HCT116 (cell line): ENCODE results near the gene SLCO4A1. TPM values are rescaled to one million over a fixed set of nuclear protein-coding genes. Genes with fewer than 3 reads are reported as not detected.

Experiments used
- ATAC-seq: fragments of 200-7000 bp; cut with Tn5 transposase; 2 replicates; pipeline ENCODE4 v1.9.1; 2020; ENCODE audit warnings: mild to moderate bottlenecking, moderate library complexity
- BruUV-seq: library from RNA; stranded (reverse); fragments of 400-500 nt; replicated peaks from 2 replicates; lab custom pipeline; 2021; lab: Mats Ljungman, UMichigan
- CTCF ChIA-PET: fragments of 300-600 bp; sonication (Branson Sonifier 250); formaldehyde crosslinking; loops from one replicate; lab custom pipeline; 2021; ENCODE audit warnings: antibody characterized with exemption; lab: Charles Lee
- POLR2A ChIA-PET: fragments of 300-600, 350-600 bp; sonication (Branson Sonifier 250); formaldehyde crosslinking; loops from one replicate; lab custom pipeline; 2021; ENCODE audit warnings: antibody characterized with exemption; lab: Charles Lee
- RAD21 ChIA-PET, 2 experiments: fragments of 300-600 bp; sonication (Branson Sonifier 250); formaldehyde crosslinking; loops; one replicate each; lab custom pipeline; 2023; ENCODE audit warnings: low total read pairs in 2 of 2; ENCODE audit not compliant: uncharacterized antibody in 2 of 2, unreplicated experiment in 2 of 2, low non-redundant PET in 1 of 2; lab: Charles Lee
- DNase-seq: peaks from one replicate; pipeline ENCODE4 v3.0.0-alpha.2; 2010; ENCODE audit warnings: low read depth, low spot score
- H2AFZ ChIP-seq: fragments of 200-600 bp; shearing (Covaris generic), sonication (generic); 2 replicates; pipeline ENCODE4 v1.6.1; 2017; ENCODE audit warnings: low read depth, mixed run types, mixed read lengths, antibody characterized with exemption, low read length; ENCODE audit not compliant: poor library complexity, severe bottlenecking
- H3K27ac ChIP-seq: 2 replicates; pipeline ENCODE4 v1.5.1; 2012; ENCODE audit warnings: low read depth, low read length
- H3K27me3 ChIP-seq: fragments of 200-600 bp; sonication (generic); 2 replicates; pipeline ENCODE4 v1.6.1; 2016; ENCODE audit warnings: mixed run types, low read length, mixed read lengths; ENCODE audit not compliant: insufficient read depth
- H3K36me3 ChIP-seq, 2 experiments: fragments of 200-500 bp in 1 of 2; fragments of 200-600 bp in 1 of 2; sonication (Bioruptor generic) in 1 of 2; sonication (generic) in 1 of 2; 2 replicates each; pipeline versions ENCODE4 v1.5.1 to v1.6.1; 2014 to 2016; ENCODE audit warnings: low read length in 2 of 2, inconsistent platforms in 1 of 2, mixed read lengths in 1 of 2, mixed run types in 1 of 2; ENCODE audit not compliant: insufficient read depth in 2 of 2, control insufficient read depth in 1 of 2
- H3K4me1 ChIP-seq, 2 experiments: fragments of 200-600 bp in 1 of 2; sonication (generic) in 1 of 2; 2 replicates each; pipeline versions ENCODE4 v1.5.1 to v1.6.1; 2012 to 2017; ENCODE audit warnings: low read length in 2 of 2, inconsistent platforms in 1 of 2, mild to moderate bottlenecking in 1 of 2, mixed read lengths in 1 of 2, mixed run types in 1 of 2, moderate library complexity in 1 of 2; ENCODE audit not compliant: insufficient read depth in 2 of 2, control insufficient read depth in 1 of 2
- H3K4me2 ChIP-seq: fragments of 200-600 bp; sonication (generic); 2 replicates; pipeline ENCODE4 v1.6.1; 2017; ENCODE audit warnings: mixed run types, low read length, mixed read lengths
- H3K4me3 ChIP-seq, 2 experiments: fragments of 200-600 bp in 1 of 2; sonication (generic) in 1 of 2; replicated peaks in 1 of 2; 2 replicates each; pipeline ENCODE4 v1.5.1; 2011 to 2016; ENCODE audit warnings: low read length in 2 of 2, control low read depth in 1 of 2, low read depth in 1 of 2, mild to moderate bottlenecking in 1 of 2, mixed read lengths in 1 of 2, mixed run types in 1 of 2
- H3K79me2 ChIP-seq: fragments of 200-600 bp; sonication (generic); 2 replicates; pipeline ENCODE4 v1.6.1; 2017; ENCODE audit warnings: mild to moderate bottlenecking, mixed run types, low read length, moderate library complexity, mixed read lengths; ENCODE audit not compliant: insufficient read depth
- H3K9ac ChIP-seq: fragments of 200-600 bp; sonication (generic); 2 replicates; pipeline ENCODE4 v1.6.1; 2016; ENCODE audit warnings: low read length, mixed read lengths
- H3K9me2 ChIP-seq: fragments of 200-600 bp; sonication (generic), shearing (Covaris generic); 2 replicates; pipeline ENCODE4 v1.6.1; 2017; ENCODE audit warnings: mixed run types, mild to moderate bottlenecking, moderate library complexity; ENCODE audit not compliant: insufficient read depth
- H3K9me3 ChIP-seq, 2 experiments: fragments of 200-500 bp in 1 of 2; fragments of 200-600 bp in 1 of 2; sonication (Bioruptor generic) in 1 of 2; sonication (generic) in 1 of 2; 2 replicates each; pipeline ENCODE4 v1.6.1; 2014 to 2017; ENCODE audit warnings: low read length in 2 of 2, mixed read lengths in 2 of 2, inconsistent platforms in 1 of 2, low read depth in 1 of 2, mild to moderate bottlenecking in 1 of 2, mixed run types in 1 of 2, moderate library complexity in 1 of 2; ENCODE audit not compliant: control insufficient read depth in 1 of 2, insufficient read depth in 1 of 2
- H4K20me1 ChIP-seq: fragments of 200-600 bp; sonication (generic), shearing (Covaris generic); 2 replicates; pipeline ENCODE4 v1.6.1; 2017; ENCODE audit warnings: mixed run types, mild to moderate bottlenecking, moderate library complexity; ENCODE audit not compliant: insufficient read depth
- POLR2A ChIP-seq: IDR thresholded peaks from 2 replicates; pipeline ENCODE4 v1.7.0; 2011; ENCODE audit warnings: borderline replicate concordance; ENCODE audit not compliant: insufficient read depth, insufficient read length; ENCODE audit errors: extremely low read depth
- SP1 ChIP-seq: IDR thresholded peaks from 2 replicates; pipeline ENCODE4 v1.6.1; 2012; ENCODE audit warnings: low read depth
- SRF ChIP-seq: IDR thresholded peaks from 2 replicates; pipeline ENCODE4 v1.6.1; 2012; ENCODE audit warnings: low read depth
- YY1 ChIP-seq: IDR thresholded peaks from 2 replicates; pipeline ENCODE4 v1.6.1; 2011; ENCODE audit warnings: low read length, low read depth, moderate library complexity, mild to moderate bottlenecking; ENCODE audit not compliant: insufficient replicate concordance; ENCODE audit errors: extremely low read depth
- intact Hi-C: fragments of 100-400 bp; cut with micrococcal nuclease; formaldehyde crosslinking; loops from 2 replicates; pipeline ENCODE4 v1.10.0; 2022
- total RNA-seq: library from RNA; stranded (reverse); gene quantifications from one replicate; pipeline ENCODE4 v1.2.1, GENCODE V29; 2021; ENCODE audit not compliant: unreplicated experiment
- TF ChIP-seq, protein P1 (sequence below): IDR thresholded peaks from 2 replicates; pipeline ENCODE4 v1.6.1; 2012
- TF ChIP-seq, protein P2 (sequence below), 3 experiments: fragments of 200-600 bp in 1 of 3; sonication (generic) in 1 of 3; IDR thresholded peaks in 2 of 3; conservative IDR thresholded peaks in 1 of 3; 2 replicates each; pipeline ENCODE4 v1.5.1; 2012 to 2017; ENCODE audit warnings: low read depth in 2 of 3, low read length in 2 of 3, antibody characterized with exemption in 1 of 3, borderline replicate concordance in 1 of 3, control low read depth in 1 of 3, mild to moderate bottlenecking in 1 of 3, mixed read lengths in 1 of 3, mixed run types in 1 of 3, moderate library complexity in 1 of 3; ENCODE audit not compliant: insufficient read depth in 1 of 3

Gene SLCO4A1
- total RNA-seq, 1 experiment from 2014 or later: 107 TPM

DNA sequence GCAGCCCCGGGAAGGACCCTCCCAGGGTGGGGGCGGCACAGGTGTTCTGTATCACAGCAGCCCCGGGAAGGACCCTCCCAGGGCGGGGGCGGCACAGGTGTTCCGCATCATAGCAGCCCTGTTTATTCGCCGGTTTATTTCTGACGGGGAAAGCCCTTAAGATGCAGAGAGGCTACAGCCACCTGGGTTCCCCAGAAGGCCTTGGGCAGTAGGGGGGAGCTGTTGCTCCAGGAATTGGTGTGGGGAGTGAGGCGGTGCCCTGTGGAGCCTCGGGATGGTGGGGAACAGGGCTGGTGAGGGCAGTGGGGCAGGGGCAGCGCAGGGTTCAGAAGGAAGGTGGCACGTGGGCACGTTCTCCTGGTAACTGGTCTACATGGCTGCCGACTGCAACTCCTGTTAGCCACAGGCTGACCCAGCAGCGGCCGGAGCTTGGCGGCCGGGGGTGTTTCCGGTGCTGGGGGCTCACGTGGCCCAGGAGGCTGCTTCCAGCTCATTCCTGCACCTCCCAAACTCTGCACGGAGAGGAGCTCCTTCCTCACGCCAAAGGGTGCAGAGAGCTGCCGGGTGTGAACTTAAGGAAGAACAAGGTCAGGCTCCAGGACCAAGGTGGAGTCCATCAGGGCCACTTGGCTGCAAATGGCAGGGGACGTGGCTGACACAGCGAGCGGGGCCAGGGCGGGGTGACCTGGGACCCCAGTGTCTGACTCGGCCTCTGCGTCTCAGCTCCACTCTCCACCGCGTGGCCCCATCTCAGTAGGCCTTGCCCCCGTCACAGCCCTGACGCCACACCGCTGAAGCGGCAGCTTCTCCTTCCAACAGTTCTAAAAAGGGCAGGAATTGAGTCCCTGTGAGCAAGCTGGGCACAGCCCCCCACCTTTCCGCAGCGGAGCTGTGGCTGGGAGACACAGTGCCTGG lies 13.2 kb downstream of the SLCO4A1 start:
- Histone ChIP-seq H3K9ac (no peak overlapping the region), H3K4me2 (no peak overlapping the region), H2AFZ (no peak overlapping the region), H3K27me3 (no peaks in the 10 kb centered on the region), H3K9me2 (no peaks in the 10 kb centered on the region), H3K4me1 (peaks cover 22 to 25% of the 10 kb centered on the region in 2 experiments), H3K36me3 (peaks cover 47 to 58% of the 10 kb centered on the region in 2 experiments; a peak in 3 of 4 replicates), H3K9me3 (no peaks in the 10 kb centered on the region), H3K27ac (no peak overlapping the region), H4K20me1 (peaks cover 10% of the 10 kb centered on the region; the same call in 1 of the 2 replicates), H3K79me2 (peaks cover 99% of the 10 kb centered on the region), H3K4me3 (no peak overlapping the region)
- DNase-seq (no peak), ATAC-seq (no peak)
- RAD21 ChIA-PET: no interaction called here
- CTCF ChIA-PET: interaction anchor here (0.8 kb wide), 1 partner anchor 139 kb away, joined by 4 read pairs; no protein-coding TSS in a partner anchor
- intact Hi-C loops: no loop called here
- BruUV-seq: no TSS peak
- TF ChIP-seq YY1 (no peak), SRF (no peak), SP1 (no peak), POLR2A (no peak)
- TF ChIP-seq, protein P1, sequence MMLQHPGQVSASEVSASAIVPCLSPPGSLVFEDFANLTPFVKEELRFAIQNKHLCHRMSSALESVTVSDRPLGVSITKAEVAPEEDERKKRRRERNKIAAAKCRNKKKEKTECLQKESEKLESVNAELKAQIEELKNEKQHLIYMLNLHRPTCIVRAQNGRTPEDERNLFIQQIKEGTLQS: no peak
- TF ChIP-seq, protein P2, sequence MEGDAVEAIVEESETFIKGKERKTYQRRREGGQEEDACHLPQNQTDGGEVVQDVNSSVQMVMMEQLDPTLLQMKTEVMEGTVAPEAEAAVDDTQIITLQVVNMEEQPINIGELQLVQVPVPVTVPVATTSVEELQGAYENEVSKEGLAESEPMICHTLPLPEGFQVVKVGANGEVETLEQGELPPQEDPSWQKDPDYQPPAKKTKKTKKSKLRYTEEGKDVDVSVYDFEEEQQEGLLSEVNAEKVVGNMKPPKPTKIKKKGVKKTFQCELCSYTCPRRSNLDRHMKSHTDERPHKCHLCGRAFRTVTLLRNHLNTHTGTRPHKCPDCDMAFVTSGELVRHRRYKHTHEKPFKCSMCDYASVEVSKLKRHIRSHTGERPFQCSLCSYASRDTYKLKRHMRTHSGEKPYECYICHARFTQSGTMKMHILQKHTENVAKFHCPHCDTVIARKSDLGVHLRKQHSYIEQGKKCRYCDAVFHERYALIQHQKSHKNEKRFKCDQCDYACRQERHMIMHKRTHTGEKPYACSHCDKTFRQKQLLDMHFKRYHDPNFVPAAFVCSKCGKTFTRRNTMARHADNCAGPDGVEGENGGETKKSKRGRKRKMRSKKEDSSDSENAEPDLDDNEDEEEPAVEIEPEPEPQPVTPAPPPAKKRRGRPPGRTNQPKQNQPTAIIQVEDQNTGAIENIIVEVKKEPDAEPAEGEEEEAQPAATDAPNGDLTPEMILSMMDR (IDR thresholded peaks at IDR 0.05 in 2 of 3, conservative IDR thresholded peaks at IDR 0.05 in 1 of 3; ENCODE audit: borderline replicate concordance in 1 of 3, insufficient read depth in 1 of 3, low read depth in 2 of 3, low read length in 2 of 3): no peak
- POLR2A ChIA-PET: no interaction called here
